B cell (primary cell): ENCODE results near the gene SH3TC1.

ENCODE experiments used
- EZH2 ChIP-seq: IDR thresholded peaks from 2 replicates; pipeline ENCODE4 v1.6.1; 2012; ENCODE audit warnings: borderline replicate concordance, low read depth, mild to moderate bottlenecking, moderate library complexity, low read length; ENCODE audit not compliant: insufficient read depth, poor library complexity, severe bottlenecking
- TF ChIP-seq, protein P1 (sequence below): fragments of 200-600 bp; IDR thresholded peaks from one replicate; pipeline ENCODE4 v1.8.0; 2022; ENCODE audit warnings: antibody characterized with exemption, mild to moderate bottlenecking

DNA sequence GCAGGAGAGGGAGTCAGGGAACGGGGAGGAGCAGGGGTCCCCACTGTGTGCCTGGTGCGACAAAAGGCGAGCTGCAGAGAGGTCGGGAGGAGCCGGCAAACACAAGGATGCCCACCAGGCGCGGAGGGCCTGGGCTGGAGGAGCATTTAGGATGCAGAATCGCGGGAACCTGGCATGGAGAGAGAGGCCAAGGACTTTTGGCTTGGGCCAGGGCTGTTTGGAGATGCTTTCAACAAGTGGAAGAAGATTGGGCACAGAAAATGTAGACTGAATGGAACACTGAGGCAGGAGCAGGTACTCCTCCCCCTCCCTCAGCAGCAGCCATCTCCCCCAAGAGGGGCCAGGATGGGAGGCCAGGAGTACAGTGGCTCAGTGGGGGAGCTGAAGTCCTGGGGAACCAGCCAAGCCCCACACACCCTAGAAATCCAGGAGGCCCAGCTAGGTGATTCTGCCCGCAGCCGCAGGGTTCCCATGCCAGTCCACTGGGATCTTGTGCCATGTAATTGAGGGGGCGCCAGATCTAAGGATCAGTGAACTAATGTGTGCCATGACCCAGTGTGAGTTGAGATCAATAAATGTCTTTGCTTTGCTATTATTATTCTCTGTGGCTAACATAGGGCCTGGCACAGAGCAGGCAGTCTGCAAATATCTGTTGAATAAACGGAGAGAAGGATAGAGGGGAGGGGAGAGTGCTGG is 39.4 kb upstream of the SH3TC1 start:
- TF ChIP-seq, protein P1, sequence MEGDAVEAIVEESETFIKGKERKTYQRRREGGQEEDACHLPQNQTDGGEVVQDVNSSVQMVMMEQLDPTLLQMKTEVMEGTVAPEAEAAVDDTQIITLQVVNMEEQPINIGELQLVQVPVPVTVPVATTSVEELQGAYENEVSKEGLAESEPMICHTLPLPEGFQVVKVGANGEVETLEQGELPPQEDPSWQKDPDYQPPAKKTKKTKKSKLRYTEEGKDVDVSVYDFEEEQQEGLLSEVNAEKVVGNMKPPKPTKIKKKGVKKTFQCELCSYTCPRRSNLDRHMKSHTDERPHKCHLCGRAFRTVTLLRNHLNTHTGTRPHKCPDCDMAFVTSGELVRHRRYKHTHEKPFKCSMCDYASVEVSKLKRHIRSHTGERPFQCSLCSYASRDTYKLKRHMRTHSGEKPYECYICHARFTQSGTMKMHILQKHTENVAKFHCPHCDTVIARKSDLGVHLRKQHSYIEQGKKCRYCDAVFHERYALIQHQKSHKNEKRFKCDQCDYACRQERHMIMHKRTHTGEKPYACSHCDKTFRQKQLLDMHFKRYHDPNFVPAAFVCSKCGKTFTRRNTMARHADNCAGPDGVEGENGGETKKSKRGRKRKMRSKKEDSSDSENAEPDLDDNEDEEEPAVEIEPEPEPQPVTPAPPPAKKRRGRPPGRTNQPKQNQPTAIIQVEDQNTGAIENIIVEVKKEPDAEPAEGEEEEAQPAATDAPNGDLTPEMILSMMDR, result no peak
- no peak for TF ChIP-seq EZH2
